ENCODE results near the gene DUSP22. TPM values are rescaled to one million over a fixed set of nuclear protein-coding genes. Genes with fewer than 3 reads are reported as not detected.

The DUSP22 gene
- total RNA-seq, 2 donors from 2014 or later: 33.5 to 35.4 TPM

DNA sequence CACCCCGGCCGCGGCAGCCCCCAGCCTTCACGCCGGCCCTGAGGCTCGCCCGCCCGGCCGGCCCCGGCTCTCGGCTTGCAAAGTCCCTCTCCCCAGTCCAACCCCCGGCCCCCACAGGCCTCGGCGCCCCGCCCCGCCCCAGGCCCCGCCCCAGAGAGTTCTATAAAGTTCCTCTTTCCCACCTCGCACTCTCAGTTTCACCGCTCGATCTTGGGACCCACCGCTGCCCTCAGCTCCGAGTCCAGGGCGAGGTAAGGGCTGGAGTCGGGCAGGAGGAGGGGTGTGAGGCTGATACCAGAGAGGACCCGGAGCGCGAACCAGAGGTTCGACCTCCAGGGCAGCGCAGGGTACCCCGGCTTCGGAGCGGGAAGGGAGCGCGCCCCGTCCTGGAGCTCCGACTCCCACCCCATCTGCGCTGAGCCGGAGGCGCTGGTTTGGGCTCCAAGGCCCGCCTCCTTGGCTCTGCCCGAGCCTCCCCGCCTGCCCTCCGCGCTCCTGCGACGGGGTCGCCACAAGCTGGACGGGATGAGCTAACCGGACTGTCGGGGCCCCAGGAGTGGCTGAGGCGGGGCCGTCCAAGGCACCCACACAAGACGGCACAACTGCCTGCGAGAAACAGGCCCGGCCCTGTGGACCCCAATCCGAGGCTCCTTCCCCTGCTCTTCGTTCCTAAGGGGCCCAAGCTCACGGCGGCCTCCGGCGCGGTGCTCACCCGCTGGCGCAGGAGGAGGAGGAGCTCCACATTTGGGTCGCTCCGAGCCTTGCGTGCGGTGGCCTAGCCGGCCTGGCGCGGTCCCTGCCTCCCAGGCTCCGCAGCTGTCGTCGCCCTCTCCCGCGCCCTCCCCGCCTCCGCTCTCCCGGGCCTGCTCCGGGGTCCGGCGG is 99.5 kb downstream of the DUSP22 start, which contains the start of gene IRF4:
Gene IRF4, plus strand, starts transcription at position 194 of the 882 bp plus-strand sequence. CDS start 1,401 bp downstream, outside the sequence.
- Histone ChIP-seq H3K4me3 (ENCODE audit: low read length) (peak within 1 kb of the TSS; percentile 64), H3K27ac (ENCODE audit: low read depth, low read length) (no peak within 1 kb of the TSS), H3K27me3 (ENCODE audit: control insufficient read depth, insufficient read depth, low read length, poor library complexity, severe bottlenecking) (peaks cover 97% of the 10 kb centered on the region), H3K9me3 (ENCODE audit: control insufficient read depth, low read length) (no peaks in the 10 kb centered on the region), H3K4me1 (ENCODE audit: control insufficient read depth, insufficient read depth, low read length) (no peaks in the 10 kb centered on the region), H3K9ac (ENCODE audit: extremely low read depth, low read length, poor library complexity, severe bottlenecking) (no peak within 1 kb of the TSS), H3K36me3 (ENCODE audit: control insufficient read depth, insufficient read depth, low read length) (no peaks in the 10 kb centered on the region)
- Mint-ChIP-seq H3K4me1 (peaks cover 5% of the 10 kb centered on the region), H3K9me3 (no peaks in the 10 kb centered on the region), H3K27me3 (ENCODE audit: insufficient read depth) (peaks cover 90% of the 10 kb centered on the region), H3K36me3 (ENCODE audit: low read depth) (no peaks in the 10 kb centered on the region), H3K27ac (no peak within 1 kb of the TSS), H3K4me3 (peak within 1 kb of the TSS; percentile 50)
- DNase-seq: peak; percentile 84
- TF ChIP-seq, protein P1, sequence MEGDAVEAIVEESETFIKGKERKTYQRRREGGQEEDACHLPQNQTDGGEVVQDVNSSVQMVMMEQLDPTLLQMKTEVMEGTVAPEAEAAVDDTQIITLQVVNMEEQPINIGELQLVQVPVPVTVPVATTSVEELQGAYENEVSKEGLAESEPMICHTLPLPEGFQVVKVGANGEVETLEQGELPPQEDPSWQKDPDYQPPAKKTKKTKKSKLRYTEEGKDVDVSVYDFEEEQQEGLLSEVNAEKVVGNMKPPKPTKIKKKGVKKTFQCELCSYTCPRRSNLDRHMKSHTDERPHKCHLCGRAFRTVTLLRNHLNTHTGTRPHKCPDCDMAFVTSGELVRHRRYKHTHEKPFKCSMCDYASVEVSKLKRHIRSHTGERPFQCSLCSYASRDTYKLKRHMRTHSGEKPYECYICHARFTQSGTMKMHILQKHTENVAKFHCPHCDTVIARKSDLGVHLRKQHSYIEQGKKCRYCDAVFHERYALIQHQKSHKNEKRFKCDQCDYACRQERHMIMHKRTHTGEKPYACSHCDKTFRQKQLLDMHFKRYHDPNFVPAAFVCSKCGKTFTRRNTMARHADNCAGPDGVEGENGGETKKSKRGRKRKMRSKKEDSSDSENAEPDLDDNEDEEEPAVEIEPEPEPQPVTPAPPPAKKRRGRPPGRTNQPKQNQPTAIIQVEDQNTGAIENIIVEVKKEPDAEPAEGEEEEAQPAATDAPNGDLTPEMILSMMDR (conservative IDR thresholded peaks at IDR 0.05): no peak
- 0 to 1% methylated on average over 21 to 82 of the region's 82 CpGs for WGBS, 2 experiments (ENCODE audit: insufficient coverage in 1 of 2, insufficient read length in 1 of 2)

- H3K9me3 ChIP-seq (ENCODE audit: control insufficient read depth, low read length): no peaks in the 10 kb centered on the region
- WGBS, 2 experiments (ENCODE audit: insufficient coverage in 1 of 2, insufficient read length in 1 of 2): 0 to 2% methylated on average over 33 to 108 of the region's 108 CpGs
- no peak overlapping the region for H3K27ac ChIP-seq (ENCODE audit: low read depth, low read length)
- H3K9ac ChIP-seq (ENCODE audit: extremely low read depth, low read length, poor library complexity, severe bottlenecking): no peak overlapping the region
- H3K27me3 ChIP-seq (ENCODE audit: control insufficient read depth, insufficient read depth, low read length, poor library complexity, severe bottlenecking): peaks cover 97% of the 10 kb centered on the region
- no peaks in the 10 kb centered on the region for H3K4me1 ChIP-seq (ENCODE audit: control insufficient read depth, insufficient read depth, low read length)
- peak overlapping the region; percentile 64 for H3K4me3 ChIP-seq (ENCODE audit: low read length)
- Mint-ChIP-seq H3K4me3 (peak overlapping the region; percentile 50), H3K9me3 (no peaks in the 10 kb centered on the region), H3K4me1 (peaks cover 5% of the 10 kb centered on the region), H3K27ac (no peak overlapping the region), H3K36me3 (ENCODE audit: low read depth) (no peaks in the 10 kb centered on the region), H3K27me3 (ENCODE audit: insufficient read depth) (peaks cover 91% of the 10 kb centered on the region)
- DNase-seq: peak; percentile 79
- H3K36me3 ChIP-seq (ENCODE audit: control insufficient read depth, insufficient read depth, low read length): no peaks in the 10 kb centered on the region
- TF ChIP-seq, protein P1 (conservative IDR thresholded peaks at IDR 0.05): no peak
Observed at GRCh38 chr6:392441-393390, 100.4 kb downstream of the DUSP22 start.
